Activated B cell treated with CpG ODN at 0.5 μM for 24 hours (primary cell): Measurements from ENCODE around the gene THRAP3. TPM values are rescaled to one million over a fixed set of nuclear protein-coding genes. Genes with fewer than 3 reads are reported as not detected.

Source experiments
- ATAC-seq: fragments of 200-7000 bp; cut with Tn5 transposase; one replicate; pipeline ENCODE4 v1.10.0; 2021; ENCODE audit warnings: low read depth, mild to moderate bottlenecking, moderate library complexity
- CTCF ChIA-PET: fragments of 350-600 bp; sonication (Branson Sonifier 250); formaldehyde crosslinking; loops from one replicate; lab custom pipeline; 2021; ENCODE audit warnings: antibody characterized with exemption; lab: Charles Lee
- POLR2A ChIA-PET: fragments of 350-600 bp; sonication (Branson Sonifier 250); formaldehyde crosslinking; loops from one replicate; lab custom pipeline; 2021; ENCODE audit warnings: antibody characterized with exemption; lab: Charles Lee
- DNase-seq: peaks from one replicate; pipeline ENCODE4 v3.0.0; 2022
- H3K27ac Mint-ChIP-seq: one replicate; pipeline ENCODE4 v1.8.0; 2020; ENCODE audit warnings: mixed read lengths
- H3K27me3 Mint-ChIP-seq: one replicate; pipeline ENCODE4 v1.8.0; 2021; ENCODE audit warnings: mixed read lengths
- H3K36me3 Mint-ChIP-seq: one replicate; pipeline ENCODE4 v1.8.0; 2021; ENCODE audit warnings: low read depth, mixed read lengths
- H3K4me1 Mint-ChIP-seq: one replicate; pipeline ENCODE4 v1.8.0; 2021; ENCODE audit warnings: mixed read lengths
- H3K4me3 Mint-ChIP-seq: one replicate; pipeline ENCODE4 v1.8.0; 2020; ENCODE audit warnings: mild to moderate bottlenecking, mixed read lengths
- H3K9me3 Mint-ChIP-seq: one replicate; pipeline ENCODE4 v1.8.0; 2020; ENCODE audit warnings: mixed read lengths
- intact Hi-C: fragments of 100-400 bp; cut with micrococcal nuclease; formaldehyde crosslinking; loops from one replicate; pipeline ENCODE4 v1.15.1; 2024
- total RNA-seq: library from RNA; stranded (reverse); gene quantifications from 2 replicates; pipeline ENCODE4 v1.2.3, GENCODE V29; 2022
- TF ChIP-seq, protein P1 (sequence below): fragments of 200-600 bp; IDR thresholded peaks from one replicate; pipeline ENCODE4 v1.8.0; 2022; ENCODE audit warnings: antibody characterized with exemption, mild to moderate bottlenecking

The THRAP3 gene
- total RNA-seq, 1 donor from 2014 or later: 145 TPM

GRCh38 chr1:36203554-36204346, 20.5 kb upstream of the THRAP3 start:
- no peaks in the 10 kb centered on the region for H3K9me3 Mint-ChIP-seq
- peaks cover 4% of the 10 kb centered on the region for H3K27me3 Mint-ChIP-seq
- no peak overlapping the region for H3K4me3 Mint-ChIP-seq
- ChIA-PET POLR2A (no interaction called here), CTCF (no interaction called here)
- intact Hi-C loops: no loop called here
- H3K27ac Mint-ChIP-seq: no peak overlapping the region
- no peak for DNase-seq
- ATAC-seq: no peak
- H3K4me1 Mint-ChIP-seq: peaks cover 11% of the 10 kb centered on the region
- H3K36me3 Mint-ChIP-seq: no peaks in the 10 kb centered on the region
- TF ChIP-seq, protein P1, sequence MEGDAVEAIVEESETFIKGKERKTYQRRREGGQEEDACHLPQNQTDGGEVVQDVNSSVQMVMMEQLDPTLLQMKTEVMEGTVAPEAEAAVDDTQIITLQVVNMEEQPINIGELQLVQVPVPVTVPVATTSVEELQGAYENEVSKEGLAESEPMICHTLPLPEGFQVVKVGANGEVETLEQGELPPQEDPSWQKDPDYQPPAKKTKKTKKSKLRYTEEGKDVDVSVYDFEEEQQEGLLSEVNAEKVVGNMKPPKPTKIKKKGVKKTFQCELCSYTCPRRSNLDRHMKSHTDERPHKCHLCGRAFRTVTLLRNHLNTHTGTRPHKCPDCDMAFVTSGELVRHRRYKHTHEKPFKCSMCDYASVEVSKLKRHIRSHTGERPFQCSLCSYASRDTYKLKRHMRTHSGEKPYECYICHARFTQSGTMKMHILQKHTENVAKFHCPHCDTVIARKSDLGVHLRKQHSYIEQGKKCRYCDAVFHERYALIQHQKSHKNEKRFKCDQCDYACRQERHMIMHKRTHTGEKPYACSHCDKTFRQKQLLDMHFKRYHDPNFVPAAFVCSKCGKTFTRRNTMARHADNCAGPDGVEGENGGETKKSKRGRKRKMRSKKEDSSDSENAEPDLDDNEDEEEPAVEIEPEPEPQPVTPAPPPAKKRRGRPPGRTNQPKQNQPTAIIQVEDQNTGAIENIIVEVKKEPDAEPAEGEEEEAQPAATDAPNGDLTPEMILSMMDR: no peak

DNA sequence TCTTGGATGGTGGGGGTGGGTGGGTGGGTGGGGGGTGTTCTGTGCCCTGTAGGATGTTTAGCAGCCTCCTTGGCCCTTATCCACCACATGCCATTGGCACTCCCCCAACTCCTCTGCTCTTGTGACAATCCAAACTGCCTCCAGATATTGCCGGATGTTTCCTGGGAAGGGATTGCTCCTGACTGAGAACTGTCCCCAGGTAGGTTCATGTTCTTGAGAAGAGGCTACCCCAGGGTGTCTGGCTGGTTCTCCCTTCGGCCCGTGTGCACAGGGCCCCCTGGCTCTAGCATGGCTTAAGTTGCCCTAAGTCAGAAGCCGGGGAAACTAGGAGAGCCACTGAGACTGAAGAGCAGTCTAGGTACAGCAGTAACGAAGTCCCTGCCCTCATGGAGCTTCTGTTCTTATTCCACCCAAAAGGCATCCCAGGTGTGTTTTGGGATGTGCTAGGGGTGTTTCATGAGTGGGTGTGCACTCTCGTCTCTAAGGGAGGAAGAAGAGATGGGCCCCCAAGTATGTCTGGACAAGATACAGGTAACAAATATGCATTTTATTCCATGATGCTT, 19.8 kb upstream of the THRAP3 start:
- ChIA-PET CTCF (no interaction called here), POLR2A (no interaction called here)
- ATAC-seq (no peak), DNase-seq (no peak)
- H3K9me3 Mint-ChIP-seq: no peaks in the 10 kb centered on the region
- H3K27me3 Mint-ChIP-seq: peaks cover 4% of the 10 kb centered on the region
- intact Hi-C loops: no loop called here
- H3K36me3 Mint-ChIP-seq: no peaks in the 10 kb centered on the region
- no peak overlapping the region for H3K27ac Mint-ChIP-seq
- H3K4me3 Mint-ChIP-seq: no peak overlapping the region
- TF ChIP-seq, protein P1: no peak
- H3K4me1 Mint-ChIP-seq: peaks cover 11% of the 10 kb centered on the region

- DNase-seq (no peak), ATAC-seq (no peak)
- TF ChIP-seq, protein P1: no peak
- Mint-ChIP-seq H3K4me3 (no peak overlapping the region), H3K27ac (no peak overlapping the region), H3K4me1 (peaks cover 11% of the 10 kb centered on the region), H3K36me3 (no peaks in the 10 kb centered on the region), H3K27me3 (no peaks in the 10 kb centered on the region), H3K9me3 (no peaks in the 10 kb centered on the region)
- POLR2A ChIA-PET: interaction anchor here (0.7 to 1.1 kb wide), 2 partner anchors 18 to 36 kb away, joined by 4 to 8 read pairs; partner anchors contain the start of gene THRAP3
- intact Hi-C loops: no loop called here
- CTCF ChIA-PET: no interaction called here
Observed at GRCh38 chr1:36206323-36206858, 17.9 kb upstream of the THRAP3 start.

GRCh38 chr1:36207339-36207738, 16.9 kb upstream of the THRAP3 start:
- Mint-ChIP-seq H3K36me3 (no peaks in the 10 kb centered on the region), H3K27ac (no peak overlapping the region), H3K4me1 (peaks cover 11% of the 10 kb centered on the region), H3K4me3 (no peak overlapping the region), H3K9me3 (no peaks in the 10 kb centered on the region), H3K27me3 (no peaks in the 10 kb centered on the region)
- POLR2A ChIA-PET: interaction anchor here (0.7 kb wide), 1 partner anchor 38 kb away, joined by 3 read pairs; no protein-coding TSS in a partner anchor
- peak; percentile 18 for ATAC-seq
- CTCF ChIA-PET: no interaction called here
- intact Hi-C loops: no loop called here
- DNase-seq: no peak
- TF ChIP-seq, protein P1: no peak
